Measurements from ENCODE around the gene VWDE.

VWDE gene

DNA sequence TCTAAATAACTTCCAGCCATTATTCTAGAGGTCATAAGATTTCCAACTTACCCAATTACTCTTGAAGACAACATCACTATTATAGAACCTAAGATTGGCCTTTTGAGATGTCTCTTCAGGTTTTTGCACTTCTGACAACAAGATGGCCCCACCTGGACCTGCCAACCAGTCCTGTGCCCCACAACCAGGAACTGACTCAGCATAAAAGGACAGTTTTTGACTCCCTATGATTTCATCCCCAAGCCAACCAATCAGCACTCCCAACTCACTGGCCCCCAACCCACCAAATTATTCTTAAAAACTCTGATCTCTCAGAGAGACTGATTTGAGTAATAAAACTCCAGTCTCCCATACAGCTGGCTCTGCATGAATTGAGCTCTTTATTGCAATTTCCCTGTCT, 98.2 kb downstream of the VWDE start:
- H3K4me1 ChIP-seq (ENCODE audit: insufficient read depth, poor library complexity, severe bottlenecking): peaks cover 6% of the 10 kb centered on the region
- no peak overlapping the region for H3K4me3 ChIP-seq (ENCODE audit: severe bottlenecking)
- no peaks in the 10 kb centered on the region for H3K27me3 ChIP-seq (ENCODE audit: insufficient read depth, poor library complexity, severe bottlenecking)
- ATAC-seq (ENCODE audit: low read depth) (no peak), DNase-seq (ENCODE audit: low spot score) (no peak)
- H3K27ac ChIP-seq (ENCODE audit: poor library complexity, severe bottlenecking): no peak overlapping the region
- no peak for TF ChIP-seq CTCF (IDR thresholded peaks at IDR 0.05; ENCODE audit: poor library complexity, severe bottlenecking)
- no peaks in the 10 kb centered on the region for H3K36me3 ChIP-seq (ENCODE audit: low read depth)
- no peaks in the 10 kb centered on the region for H3K9me3 ChIP-seq (ENCODE audit: severe bottlenecking)

DNA sequence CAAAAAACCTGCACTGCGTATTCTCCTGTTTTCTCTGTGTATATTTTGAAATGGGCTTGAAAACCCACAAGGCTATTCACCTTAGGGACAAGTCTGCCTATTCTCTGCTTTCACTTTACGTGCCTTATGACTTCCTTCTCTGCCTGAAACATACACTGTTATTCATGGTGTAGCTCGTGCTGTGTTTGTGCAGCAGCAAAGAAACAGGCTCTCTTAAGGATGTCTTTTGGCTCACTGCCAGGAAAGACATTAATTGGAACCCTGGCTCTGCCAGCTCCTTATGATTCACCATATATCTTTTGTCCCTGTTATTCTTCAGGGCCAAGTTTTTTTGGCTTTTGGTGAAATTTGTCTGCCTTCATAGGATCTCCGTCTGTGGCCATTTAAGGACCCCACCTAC, 100.2 kb downstream of the VWDE start:
- Histone ChIP-seq H3K4me3 (ENCODE audit: severe bottlenecking) (no peak overlapping the region), H3K27ac (ENCODE audit: poor library complexity, severe bottlenecking) (no peak overlapping the region), H3K4me1 (ENCODE audit: insufficient read depth, poor library complexity, severe bottlenecking) (peaks cover 6% of the 10 kb centered on the region), H3K36me3 (ENCODE audit: low read depth) (no peaks in the 10 kb centered on the region), H3K27me3 (ENCODE audit: insufficient read depth, poor library complexity, severe bottlenecking) (no peaks in the 10 kb centered on the region), H3K9me3 (ENCODE audit: severe bottlenecking) (no peaks in the 10 kb centered on the region)
- no peak for TF ChIP-seq CTCF (IDR thresholded peaks at IDR 0.05; ENCODE audit: poor library complexity, severe bottlenecking)
- 0 out of 3 replicates have a peak, but pooled peaks have one; percentile 17 for ATAC-seq (ENCODE audit: low read depth)
- no peak for DNase-seq (ENCODE audit: low spot score)

DNA sequence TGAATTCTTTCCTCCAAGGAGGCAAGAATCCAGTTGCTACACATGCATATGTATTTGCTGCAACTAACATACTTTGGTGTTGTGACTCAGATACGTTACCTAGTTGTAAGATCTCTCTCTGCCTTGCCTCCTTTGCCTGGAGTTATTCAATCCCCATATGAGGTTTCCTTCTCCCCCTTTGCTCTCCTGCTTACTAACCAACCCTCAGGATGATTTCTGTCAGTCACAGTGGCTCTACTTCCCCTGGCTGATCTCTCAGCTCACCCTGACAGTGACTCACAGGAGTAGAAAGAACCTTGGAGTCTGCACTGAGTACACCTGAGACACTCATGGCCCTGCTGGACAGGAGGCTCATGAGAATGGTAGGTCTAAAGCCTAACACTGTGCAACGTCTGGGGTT, 100.6 kb downstream of the VWDE start:
- peaks cover 6% of the 10 kb centered on the region for H3K4me1 ChIP-seq (ENCODE audit: insufficient read depth, poor library complexity, severe bottlenecking)
- H3K27me3 ChIP-seq (ENCODE audit: insufficient read depth, poor library complexity, severe bottlenecking): no peaks in the 10 kb centered on the region
- ATAC-seq (ENCODE audit: low read depth): peak; percentile 67; the same call in 2 of the 3 replicates
- TF ChIP-seq CTCF (IDR thresholded peaks at IDR 0.05; ENCODE audit: poor library complexity, severe bottlenecking): no peak
- DNase-seq (ENCODE audit: low spot score): no peak
- H3K9me3 ChIP-seq (ENCODE audit: severe bottlenecking): no peaks in the 10 kb centered on the region
- no peak overlapping the region for H3K4me3 ChIP-seq (ENCODE audit: severe bottlenecking)
- H3K36me3 ChIP-seq (ENCODE audit: low read depth): no peaks in the 10 kb centered on the region
- no peak overlapping the region for H3K27ac ChIP-seq (ENCODE audit: poor library complexity, severe bottlenecking)

- no peak for ATAC-seq (ENCODE audit: low read depth)
- Histone ChIP-seq H3K4me1 (ENCODE audit: insufficient read depth, poor library complexity, severe bottlenecking) (peaks cover 6% of the 10 kb centered on the region), H3K4me3 (ENCODE audit: severe bottlenecking) (no peak overlapping the region), H3K27me3 (ENCODE audit: insufficient read depth, poor library complexity, severe bottlenecking) (no peaks in the 10 kb centered on the region), H3K36me3 (ENCODE audit: low read depth) (no peaks in the 10 kb centered on the region), H3K9me3 (ENCODE audit: severe bottlenecking) (no peaks in the 10 kb centered on the region), H3K27ac (ENCODE audit: poor library complexity, severe bottlenecking) (no peak overlapping the region)
- no peak for DNase-seq (ENCODE audit: low spot score)
- TF ChIP-seq CTCF (IDR thresholded peaks at IDR 0.05; ENCODE audit: poor library complexity, severe bottlenecking): no peak
These were observed 103.2 kb downstream of the VWDE start for GRCh38 chr7:12300415-12300814.

DNA sequence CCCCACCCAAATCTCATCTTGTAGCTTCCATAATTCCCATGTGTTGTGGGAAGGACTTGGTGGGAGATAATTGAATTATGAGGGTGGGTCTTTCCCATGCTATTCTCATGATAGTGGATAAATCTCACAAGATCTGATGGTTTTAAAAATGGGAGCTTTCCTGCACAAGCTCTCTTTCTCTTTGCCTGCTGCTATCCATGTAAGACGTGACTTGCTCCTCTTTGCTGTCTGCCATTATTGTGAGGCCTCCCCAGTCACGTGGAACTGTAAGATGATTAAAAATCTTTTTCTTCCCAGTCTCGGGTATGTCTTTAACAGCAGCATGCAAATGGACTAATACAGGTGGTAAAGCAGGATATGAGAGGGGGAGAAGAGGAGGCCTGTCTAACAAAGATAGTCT, 104.3 kb downstream of the VWDE start:
- no peak for ATAC-seq (ENCODE audit: low read depth)
- H3K4me3 ChIP-seq (ENCODE audit: severe bottlenecking): no peak overlapping the region

More for the DNA sequence above, 104.3 kb downstream of the VWDE start:
- H3K4me1 ChIP-seq (ENCODE audit: insufficient read depth, poor library complexity, severe bottlenecking): peaks cover 6% of the 10 kb centered on the region
- H3K27me3 ChIP-seq (ENCODE audit: insufficient read depth, poor library complexity, severe bottlenecking): no peaks in the 10 kb centered on the region
- DNase-seq (ENCODE audit: low spot score): no peak
- H3K9me3 ChIP-seq (ENCODE audit: severe bottlenecking): no peaks in the 10 kb centered on the region
- TF ChIP-seq CTCF (IDR thresholded peaks at IDR 0.05; ENCODE audit: poor library complexity, severe bottlenecking): no peak
- H3K27ac ChIP-seq (ENCODE audit: poor library complexity, severe bottlenecking): no peak overlapping the region
- no peaks in the 10 kb centered on the region for H3K36me3 ChIP-seq (ENCODE audit: low read depth)

All from RWPE2 (cell line).